Thymus (tissue), 11 donors: ENCODE data around the gene PDIA4. TPM values are rescaled to one million over a fixed set of nuclear protein-coding genes. Genes with fewer than 3 reads are reported as not detected.

ENCODE experiments used
- DNase-seq, 9 donors: peaks; one replicate each; pipeline ENCODE4 v3.0.0-alpha.2; 2013; ENCODE audit warnings: low spot score in 9 of 9, low read depth in 6 of 9, missing footprints in 1 of 9
- H3K27ac ChIP-seq, 2 donors: one replicate each; pipeline ENCODE4 v1.5.1; 2013; ENCODE audit warnings: control low read depth in 1 of 2, low read depth in 1 of 2, low read length in 1 of 2, mild to moderate bottlenecking in 1 of 2, moderate library complexity in 1 of 2
- H3K27me3 ChIP-seq, 2 donors: one replicate each; pipeline ENCODE4 v1.5.1; 2013; ENCODE audit warnings: low read length in 1 of 2; ENCODE audit not compliant: control insufficient read depth in 2 of 2, insufficient read depth in 1 of 2
- H3K36me3 ChIP-seq, 2 donors: one replicate each; pipeline ENCODE4 v1.5.1; 2013; ENCODE audit warnings: low read length in 1 of 2, mild to moderate bottlenecking in 1 of 2, moderate library complexity in 1 of 2; ENCODE audit not compliant: control insufficient read depth in 2 of 2, insufficient read depth in 2 of 2
- H3K4me1 ChIP-seq, 2 donors: one replicate each; pipeline ENCODE4 v1.5.1; 2013; ENCODE audit warnings: low read length in 2 of 2; ENCODE audit not compliant: control insufficient read depth in 2 of 2, insufficient read depth in 2 of 2
- H3K4me3 ChIP-seq, 2 donors: one replicate each; pipeline ENCODE4 v1.5.1; 2013; ENCODE audit warnings: low read length in 2 of 2, control low read depth in 1 of 2, mild to moderate bottlenecking in 1 of 2
- H3K9me3 ChIP-seq, 2 donors: one replicate each; pipeline ENCODE4 v1.5.1; 2013; ENCODE audit warnings: low read length in 1 of 2, mild to moderate bottlenecking in 1 of 2; ENCODE audit not compliant: control insufficient read depth in 2 of 2, insufficient read depth in 1 of 2
- WGBS: extraction: QIAGEN DNeasy Blood & Tissue Kit; methylation state at CpG from one replicate; pipeline ENCODE4 v1.1.7; 2013; 5-methylcytosine and 5-hydroxymethylcytosine counted together
- polyA plus RNA-seq: library from polyadenylated mRNA; stranded (reverse); fragments of 200-250 nt; gene quantifications from one replicate; pipeline ENCODE4 v1.2.3, GENCODE V29; 2013
- total RNA-seq: library from RNA; stranded (reverse); fragments of 120-200 nt; gene quantifications from one replicate; pipeline ENCODE4 v1.2.4, GENCODE V29; 2013
- donor health status: healthy.

PDIA4 gene
- total and polyA plus RNA-seq, 2 donors: 53.3 to 93.1 TPM

GRCh38 chr7:149010451-149010850, 17.9 kb downstream of the PDIA4 start:
- WGBS: over 99% methylated on average over 5 of the region's 5 CpGs
- no peak overlapping the region for H3K27ac ChIP-seq

GRCh38 chr7:149009527-149009926, 18.8 kb downstream of the PDIA4 start:
- Histone ChIP-seq H3K9me3 (no peaks in the 10 kb centered on the region), H3K27me3 (no peaks in the 10 kb centered on the region), H3K36me3 (peaks cover 86 to 96% of the 10 kb centered on the region in 2 donors), H3K4me3 (no peak overlapping the region), H3K27ac (no peak overlapping the region), H3K4me1 (peaks cover 0 to 10% of the 10 kb centered on the region in 2 donors)
- DNase-seq: no peak
- 96% methylated on average over 3 of the region's 3 CpGs for WGBS

More at GRCh38 chr7:149010451-149010850, 17.9 kb downstream of the PDIA4 start:
- no peak overlapping the region for H3K4me3 ChIP-seq
- no peak for DNase-seq
- peaks cover 0 to 12% of the 10 kb centered on the region in 2 donors for H3K4me1 ChIP-seq
- no peaks in the 10 kb centered on the region for H3K27me3 ChIP-seq
- peaks cover 88 to 96% of the 10 kb centered on the region in 2 donors for H3K36me3 ChIP-seq
- no peaks in the 10 kb centered on the region for H3K9me3 ChIP-seq

GRCh38 chr7:149007611-149008010, 20.7 kb downstream of the PDIA4 start:
- Histone ChIP-seq H3K4me3 (no peak overlapping the region), H3K36me3 (peaks cover 85 to 97% of the 10 kb centered on the region in 2 donors), H3K9me3 (no peaks in the 10 kb centered on the region), H3K27me3 (no peaks in the 10 kb centered on the region), H3K27ac (no peak overlapping the region), H3K4me1 (peaks cover 0 to 3% of the 10 kb centered on the region in 2 donors)
- DNase-seq: no peak
- WGBS: 97% methylated on average over 6 of the region's 6 CpGs

- peaks cover 85 to 96% of the 10 kb centered on the region in 2 donors for H3K36me3 ChIP-seq
- 83% methylated on average over 3 of the region's 3 CpGs for WGBS
- DNase-seq: no peak
- H3K27me3 ChIP-seq: no peaks in the 10 kb centered on the region
- H3K27ac ChIP-seq: no peak overlapping the region
- peaks cover 0 to 3% of the 10 kb centered on the region in 2 donors for H3K4me1 ChIP-seq
- no peaks in the 10 kb centered on the region for H3K9me3 ChIP-seq
- no peak overlapping the region for H3K4me3 ChIP-seq
Observed at GRCh38 chr7:149007146-149007545, 21.2 kb downstream of the PDIA4 start.

- Histone ChIP-seq H3K27ac (no peak overlapping the region), H3K4me3 (no peak overlapping the region), H3K9me3 (no peaks in the 10 kb centered on the region), H3K36me3 (peaks cover 82 to 93% of the 10 kb centered on the region in 2 donors), H3K4me1 (peaks cover 0 to 3% of the 10 kb centered on the region in 2 donors), H3K27me3 (no peaks in the 10 kb centered on the region)
- no peak for DNase-seq
- WGBS: 95% methylated on average over 10 of the region's 10 CpGs
Observed at GRCh38 chr7:149006345-149006725, 22.0 kb downstream of the PDIA4 start.

GRCh38 chr7:149005427-149006344, 22.6 kb downstream of the PDIA4 start:
- DNase-seq: peak in 7 of 9 donors; percentile 60 to 88 (median 75)
- H3K36me3 ChIP-seq: peaks cover 75 to 87% of the 10 kb centered on the region in 2 donors
- H3K27me3 ChIP-seq: no peaks in the 10 kb centered on the region
- H3K4me1 ChIP-seq: peaks cover 0 to 3% of the 10 kb centered on the region in 2 donors
- 64% methylated on average over 20 of the region's 20 CpGs for WGBS
- no peaks in the 10 kb centered on the region for H3K9me3 ChIP-seq
- H3K4me3 ChIP-seq: no peak overlapping the region
- H3K27ac ChIP-seq: no peak overlapping the region

GRCh38 chr7:149004405-149005370, 23.6 kb downstream of the PDIA4 start:
- WGBS: 96% methylated on average over 28 of the region's 28 CpGs
- Histone ChIP-seq H3K9me3 (no peaks in the 10 kb centered on the region), H3K4me3 (no peak overlapping the region), H3K4me1 (peaks cover 0 to 3% of the 10 kb centered on the region in 2 donors), H3K27ac (no peak overlapping the region), H3K27me3 (no peaks in the 10 kb centered on the region), H3K36me3 (peaks cover 65 to 77% of the 10 kb centered on the region in 2 donors)
- no peak for DNase-seq

GRCh38 chr7:149003560-149004305, 24.6 kb downstream of the PDIA4 start:
- no peak for DNase-seq
- H3K36me3 ChIP-seq: peaks cover 60 to 67% of the 10 kb centered on the region in 2 donors
- no peaks in the 10 kb centered on the region for H3K27me3 ChIP-seq
- H3K4me3 ChIP-seq: no peak overlapping the region
- H3K9me3 ChIP-seq: no peaks in the 10 kb centered on the region
- H3K27ac ChIP-seq: no peak overlapping the region
- peaks cover 0 to 3% of the 10 kb centered on the region in 2 donors for H3K4me1 ChIP-seq
- 97% methylated on average over 27 of the region's 27 CpGs for whole genome bisulfite sequencing
